GM11168 (cell line): ENCODE results near the gene INTS1.

Experiments
- in situ Hi-C: fragments of 300-500 bp; cut with MboI; formaldehyde crosslinking; loops from one replicate; pipeline ENCODE4 v1.12.0; 2022; ENCODE audit warnings: low sequenced_read_pairs; ENCODE audit not compliant: unreplicated experiment

INTS1 gene

DNA sequence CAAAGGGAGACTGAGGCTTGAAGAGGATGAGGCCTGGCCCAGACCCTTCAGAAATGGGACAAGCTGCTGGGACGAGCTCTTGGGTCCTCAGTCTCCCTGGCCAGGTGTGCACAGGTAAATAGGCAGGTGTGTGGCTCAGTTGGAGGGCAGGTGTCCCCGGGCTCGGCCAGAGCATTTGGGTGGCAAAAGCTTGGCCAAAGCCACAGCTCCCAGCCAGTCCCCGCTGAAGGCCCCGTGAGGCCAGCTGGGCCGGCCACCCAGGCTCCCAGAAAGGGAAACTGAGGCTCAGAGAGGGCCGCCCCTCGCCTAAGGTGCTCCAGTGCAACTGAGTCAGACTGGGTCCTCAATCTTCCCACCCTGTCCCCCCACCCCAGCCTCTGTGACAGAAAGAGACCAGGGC is 82.2 kb downstream of the INTS1 start:
- in situ Hi-C loops: loop anchor here (25.0 kb wide), 1 partner anchor 185 kb away; the partner anchor contains the start of gene UNCX

DNA sequence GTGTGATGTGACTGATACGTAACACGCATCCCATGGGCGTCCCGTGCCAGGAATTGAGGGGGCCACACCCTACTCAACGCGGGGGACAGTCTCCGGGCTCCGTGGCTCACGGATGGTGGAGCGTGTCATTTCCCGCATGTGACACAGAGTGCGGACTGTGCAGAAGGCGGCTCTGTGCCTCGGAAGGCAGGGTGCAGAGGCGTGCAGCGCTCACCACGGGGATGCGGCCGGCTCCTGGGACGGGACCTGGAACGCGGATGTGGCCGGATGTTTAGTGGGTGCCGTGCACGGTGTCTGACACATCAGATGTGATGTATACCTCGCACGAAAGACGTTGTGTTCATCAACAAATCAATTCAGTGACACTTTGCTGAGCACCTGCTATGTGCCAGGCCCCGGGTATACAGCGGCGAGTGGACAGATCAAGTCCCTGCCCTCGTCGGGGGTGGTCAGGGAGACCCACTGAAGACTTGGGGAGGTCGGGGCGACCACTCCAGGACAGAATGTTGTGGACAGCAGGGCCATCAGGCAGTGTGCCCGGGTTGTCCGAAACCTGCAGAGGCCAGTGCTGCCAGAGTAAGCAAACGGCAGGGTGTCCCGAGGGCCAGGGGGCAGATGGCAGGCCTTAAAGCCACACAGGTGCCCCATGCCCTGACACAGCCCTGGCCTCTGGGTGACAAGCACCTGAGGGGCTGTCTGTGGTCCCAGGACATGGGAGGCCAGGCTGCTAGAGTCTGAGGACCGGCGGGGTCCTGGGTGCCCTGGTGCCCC is 83.0 kb downstream of the INTS1 start:
- in situ Hi-C loops: loop anchor here (25.0 kb wide), 1 partner anchor 184 kb away; the partner anchor contains the start of gene UNCX
